ENCODE data around the gene BMAL1.

The BMAL1 gene

DNA sequence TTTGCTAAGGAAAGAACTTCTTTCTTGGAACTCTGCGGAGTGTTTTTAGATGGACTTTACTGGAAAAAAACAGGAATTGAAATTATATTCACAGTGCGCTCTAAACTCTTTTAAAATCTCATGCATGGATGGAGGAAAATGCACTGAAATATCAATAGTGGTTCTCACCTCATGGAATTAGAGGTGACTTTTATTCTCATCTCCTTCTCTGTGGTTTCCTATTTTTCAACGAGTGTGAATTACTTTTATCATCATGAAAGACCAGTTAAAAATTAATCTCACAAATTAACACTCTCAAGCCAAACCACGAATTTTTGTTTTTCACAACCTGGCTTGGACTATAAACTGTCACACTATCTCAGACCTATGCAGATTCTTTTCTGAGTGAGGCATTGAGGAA lies 16.6 kb downstream of the BMAL1 start:
- DNase-seq: no peak

DNA sequence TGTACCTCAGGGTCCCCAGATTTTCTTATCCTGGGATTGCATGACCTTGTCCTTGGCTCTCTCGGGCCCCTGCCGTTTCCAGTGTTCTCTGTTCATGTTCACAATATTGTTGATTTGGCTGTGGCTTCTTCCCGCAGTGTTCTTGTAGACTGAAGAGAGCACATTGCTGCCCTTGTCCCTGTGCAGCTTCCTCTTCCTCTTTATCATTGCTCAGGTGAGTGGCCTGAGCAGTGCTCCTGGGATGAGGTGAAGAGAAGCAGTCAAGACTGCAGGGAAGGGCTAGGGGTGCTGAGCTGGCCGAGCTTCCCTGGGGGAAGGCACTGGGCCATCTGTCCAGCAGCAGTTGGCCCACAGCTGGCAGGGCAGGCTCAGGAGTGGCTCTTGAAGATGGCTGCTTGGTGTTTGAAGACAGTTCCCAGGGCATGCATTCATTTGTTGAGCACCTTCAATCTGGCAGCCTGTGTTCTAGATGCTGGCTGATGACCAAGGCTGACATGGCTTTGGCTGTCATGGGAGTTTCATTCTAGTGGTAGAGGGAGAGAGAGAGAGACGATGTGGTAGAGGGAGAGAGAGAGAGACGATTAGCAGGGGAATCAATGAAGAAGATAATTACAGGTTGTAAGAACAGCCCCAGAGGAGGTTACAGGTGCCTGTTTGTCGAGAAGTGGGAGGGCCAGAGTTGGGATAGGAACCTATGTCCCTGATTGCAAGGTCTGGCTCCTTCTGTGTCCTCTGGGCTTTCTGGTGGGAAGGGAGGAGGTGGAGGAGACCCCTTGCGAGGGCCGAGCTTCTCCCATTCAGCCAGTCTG lies 17.4 kb downstream of the BMAL1 start:
- DNase-seq: no peak

GRCh38 chr11:13297308-13297916 lies 19.8 kb downstream of the BMAL1 start:
- no peak for DNase-seq

DNA sequence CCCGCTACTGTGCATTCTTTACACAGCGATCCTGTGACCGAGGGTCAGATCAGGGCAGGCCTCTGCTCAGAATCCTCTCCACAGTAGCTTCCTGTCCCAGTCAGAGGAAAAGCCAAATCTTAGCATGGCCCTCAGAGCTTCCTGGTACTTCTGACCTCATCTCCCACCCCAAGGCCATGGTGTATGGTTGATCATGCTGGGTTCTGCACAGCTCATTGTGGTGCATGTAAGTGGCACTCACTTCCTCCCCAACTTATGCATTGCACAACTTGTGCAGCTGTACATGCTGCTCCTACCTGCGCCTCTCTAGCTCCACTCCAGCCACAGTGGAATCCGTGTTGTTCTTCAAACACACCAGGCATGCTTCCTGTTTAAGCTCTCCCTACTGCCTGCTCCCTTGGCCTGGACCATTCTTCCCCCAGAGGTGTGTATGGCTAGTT lies 20.3 kb downstream of the BMAL1 start:
- DNase-seq: no peak

GRCh38 chr11:13298765-13299164 lies 21.2 kb downstream of the BMAL1 start:
- DNase-seq: no peak

GRCh38 chr11:13301522-13301921 lies 23.9 kb downstream of the BMAL1 start:
- no peak for DNase-seq

- DNase-seq: no peak
Observed at GRCh38 chr11:13302420-13302958, 24.9 kb downstream of the BMAL1 start.

DNA sequence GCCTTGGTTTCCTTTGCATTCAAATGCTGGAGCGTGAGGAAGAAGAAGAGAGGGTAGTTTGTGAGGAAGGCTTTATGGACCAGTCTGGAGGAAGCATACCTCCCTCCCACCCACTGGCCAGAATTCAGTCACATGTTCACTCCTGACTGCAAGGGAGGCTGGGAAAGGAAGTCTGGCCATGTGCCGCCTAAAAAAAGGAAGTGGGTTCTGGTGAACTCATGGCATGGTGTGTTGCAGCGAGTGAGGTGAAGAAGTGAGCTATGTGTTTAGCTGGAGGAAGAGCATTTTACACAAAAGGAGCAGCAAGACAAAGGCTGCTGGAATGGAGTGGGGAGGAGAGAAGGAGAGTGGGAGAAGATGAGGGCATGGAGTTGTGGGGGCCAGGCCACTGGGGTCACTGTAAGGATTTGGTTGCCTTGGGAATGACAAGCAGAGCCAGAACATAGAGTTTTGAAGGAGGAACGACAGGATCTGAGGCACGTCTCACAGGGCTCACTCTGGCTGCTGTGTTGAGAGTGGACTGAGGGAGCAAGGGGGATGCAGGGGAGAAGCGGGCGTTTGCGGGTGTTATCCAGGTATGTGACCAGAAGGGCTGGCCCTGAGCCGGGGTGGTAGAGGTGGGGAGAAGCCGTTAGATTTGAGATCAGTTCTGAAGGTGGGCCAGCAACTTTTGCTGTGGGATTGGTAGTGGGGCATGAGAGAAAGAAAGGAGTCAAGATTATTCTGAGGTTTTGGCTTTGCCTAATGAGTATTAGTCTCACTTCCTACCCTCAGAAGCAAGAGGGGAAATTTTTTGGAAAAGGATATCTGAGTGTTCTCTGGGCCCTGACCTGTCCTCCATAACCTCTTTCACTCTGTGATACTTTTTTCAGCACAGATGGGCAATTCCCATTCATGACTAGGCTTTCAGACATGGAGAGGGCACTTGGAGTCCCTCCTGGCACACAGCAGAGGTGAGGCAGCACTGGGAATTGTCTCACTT lies 26.4 kb downstream of the BMAL1 start:
- no peak for DNase-seq

GRCh38 chr11:13304655-13305335 lies 27.2 kb downstream of the BMAL1 start:
- DNase-seq: no peak

DNA sequence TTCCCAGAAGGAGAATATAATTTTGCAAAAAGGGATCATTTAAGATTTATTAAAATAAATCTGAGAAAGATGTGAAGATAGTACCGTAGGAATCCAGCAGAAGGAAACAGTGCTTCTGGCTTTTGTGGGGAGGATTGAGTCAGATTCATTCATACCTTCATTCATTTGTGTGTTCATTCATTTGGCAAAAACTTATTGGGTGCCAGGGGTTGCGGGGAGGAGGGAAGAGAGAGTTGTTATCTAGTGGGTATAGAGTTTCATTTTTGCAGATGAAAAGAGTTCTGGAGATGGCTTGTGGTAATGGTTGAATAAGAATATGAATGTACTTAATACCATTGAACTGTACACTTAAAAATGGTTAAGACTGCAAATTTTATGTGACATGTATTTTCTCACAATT lies 31.1 kb downstream of the BMAL1 start:
- no peak for DNase-seq

- no peak for DNase-seq
Observed at GRCh38 chr11:13309156-13309555, 31.6 kb downstream of the BMAL1 start.

GRCh38 chr11:13310443-13310842 lies 32.9 kb downstream of the BMAL1 start:
- DNase-seq: no peak

GRCh38 chr11:13311570-13311969 lies 34.0 kb downstream of the BMAL1 start:
- DNase-seq: no peak

DNA sequence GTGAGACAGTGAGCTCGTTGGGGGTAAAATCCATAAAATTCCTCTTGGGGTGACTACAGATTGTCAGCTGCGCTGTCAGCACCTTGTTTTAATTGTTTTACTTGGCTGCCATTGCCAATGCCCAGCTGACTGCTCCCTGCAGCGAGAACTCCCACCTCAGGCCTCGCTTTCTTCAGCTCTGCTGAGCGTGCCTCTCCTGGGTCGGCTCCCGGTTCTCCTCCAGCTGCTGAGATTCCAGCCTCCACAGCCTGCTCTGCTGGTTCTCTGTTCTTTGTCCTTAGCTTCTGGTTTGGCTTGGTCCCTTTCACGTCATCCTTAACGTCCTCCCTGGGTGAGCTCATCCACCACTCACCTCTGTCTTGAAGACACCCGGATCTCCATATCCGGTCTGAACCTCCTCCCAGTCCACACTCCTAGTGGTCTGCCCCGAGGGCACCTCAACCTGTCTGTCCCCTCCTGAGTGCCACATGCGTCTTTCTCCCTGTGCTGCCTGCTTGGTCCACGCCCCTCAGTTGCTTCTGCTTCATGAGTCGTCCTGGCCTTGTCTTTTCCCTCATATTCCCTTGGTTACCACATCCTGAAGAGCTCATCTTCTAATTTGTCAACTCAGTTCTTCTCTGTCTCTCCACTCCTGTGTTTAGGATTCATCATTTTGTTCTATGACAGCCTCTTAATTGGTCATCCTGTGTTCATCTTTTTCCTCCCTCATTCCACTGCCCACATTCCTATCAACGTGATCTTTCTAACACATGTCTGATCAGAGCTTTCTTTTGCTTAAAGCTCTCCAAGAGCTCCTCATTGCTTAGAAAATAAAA lies 35.6 kb downstream of the BMAL1 start:
- DNase-seq: no peak

- DNase-seq: no peak
Observed at GRCh38 chr11:13314676-13315394, 37.2 kb downstream of the BMAL1 start.

- no peak for DNase-seq
Observed at GRCh38 chr11:13315517-13316432, 38.2 kb downstream of the BMAL1 start.

DNA sequence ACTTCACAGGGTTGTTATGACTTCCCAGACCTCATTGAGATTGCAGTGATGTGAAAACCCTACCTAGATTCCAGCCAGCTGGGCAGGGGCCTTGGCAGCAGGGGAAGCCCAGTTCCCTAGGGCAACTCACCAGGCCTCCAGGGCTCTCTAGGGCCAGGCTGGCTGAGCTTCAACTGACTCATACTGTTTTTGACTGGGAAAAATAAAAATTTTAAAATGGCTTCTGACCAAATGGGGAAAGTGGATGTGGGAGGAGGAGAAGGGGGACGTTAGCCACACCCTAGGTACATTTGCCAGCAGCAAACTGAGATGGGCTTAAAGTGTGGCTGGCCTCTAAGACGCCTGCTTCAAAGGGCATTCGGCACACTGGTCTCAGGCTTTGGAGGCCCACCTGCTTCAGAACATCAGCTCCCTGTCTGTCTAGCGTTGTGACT lies 39.0 kb downstream of the BMAL1 start:
- DNase-seq: no peak

- DNase-seq: no peak
Observed at GRCh38 chr11:13317293-13318080, 39.9 kb downstream of the BMAL1 start.
